Hippocampal formation (tissue), 2 donors: ENCODE results near the gene PLEKHA1.

Source experiments
- DNase-seq, 2 donors: peaks; one replicate each; lab custom pipeline; 2025; lab: John Stamatoyannopoulos, UW

The PLEKHA1 gene

GRCh38 chr10:122421054-122421625, 46.6 kb downstream of the PLEKHA1 start:
- no peak for DNase-seq

GRCh38 chr10:122421742-122422141, 47.2 kb downstream of the PLEKHA1 start:
- DNase-seq: no peak

GRCh38 chr10:122422266-122422989, 47.9 kb downstream of the PLEKHA1 start:
- DNase-seq: no peak

GRCh38 chr10:122424059-122424458, 49.6 kb downstream of the PLEKHA1 start:
- no peak for DNase-seq

DNA sequence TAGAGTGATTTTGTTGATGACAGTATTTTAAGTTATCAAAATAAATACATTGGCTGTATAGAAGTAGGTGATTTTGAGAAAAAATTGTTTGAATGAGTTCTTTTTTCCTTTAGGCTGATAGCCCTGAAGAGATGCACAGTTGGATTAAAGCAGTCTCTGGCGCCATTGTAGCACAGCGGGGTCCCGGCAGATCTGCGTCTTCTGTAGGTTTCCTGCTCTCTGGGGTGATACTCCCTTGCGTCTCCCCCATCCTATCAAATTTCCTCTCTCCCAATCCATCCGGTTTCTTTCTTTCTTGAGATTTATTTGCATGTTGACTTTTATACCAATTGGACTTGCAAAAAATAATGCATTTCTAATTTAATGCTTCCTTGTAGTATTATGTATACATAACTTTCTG, 52.3 kb downstream of the PLEKHA1 start:
- DNase-seq: no peak

- DNase-seq: no peak
Observed at GRCh38 chr10:122427280-122427679, 52.8 kb downstream of the PLEKHA1 start.

- peak in 1 of 2 donors; percentile 55 for DNase-seq
Observed at GRCh38 chr10:122435212-122435827, 60.8 kb downstream of the PLEKHA1 start.

DNA sequence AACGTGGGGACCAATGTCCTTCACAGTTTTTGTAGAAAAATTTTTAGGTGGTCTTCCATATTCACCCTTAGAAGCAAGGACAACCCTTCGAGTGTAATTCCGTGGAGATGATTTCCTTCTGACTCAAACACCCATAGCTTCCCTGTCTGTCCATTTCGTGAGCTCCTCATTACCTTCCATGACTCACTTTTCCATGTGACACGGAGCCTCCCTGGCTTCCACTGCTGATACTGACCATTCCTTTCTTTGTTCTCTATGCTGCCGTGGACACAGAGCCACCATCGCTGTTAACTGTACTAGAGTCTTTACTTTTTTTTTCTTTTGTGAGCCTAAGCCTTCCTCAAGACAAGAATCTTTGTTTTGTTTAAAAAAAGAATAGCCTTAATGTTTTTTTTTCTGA, 67.5 kb downstream of the PLEKHA1 start:
- DNase-seq: no peak

- no peak for DNase-seq
Observed at GRCh38 chr10:122445469-122445868, 71.0 kb downstream of the PLEKHA1 start.

DNA sequence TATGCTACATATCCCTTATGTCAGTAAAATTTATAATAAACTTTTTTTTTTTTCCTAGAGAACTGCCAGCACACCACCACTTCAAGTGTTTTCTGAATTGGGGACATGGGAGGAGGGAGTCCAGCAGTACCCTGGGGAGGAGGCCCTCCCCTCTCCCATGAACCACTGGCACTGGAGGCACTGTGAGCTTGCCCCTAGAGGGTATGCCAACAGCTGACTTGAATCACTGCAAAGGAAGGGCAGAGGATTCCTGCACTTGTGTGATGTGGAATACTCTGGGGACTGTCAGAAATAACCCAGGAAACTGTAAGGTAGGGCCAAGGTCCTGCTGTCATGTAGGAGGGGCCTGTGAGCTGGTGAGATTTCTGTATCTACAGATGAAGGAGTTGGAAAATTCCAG, 71.4 kb downstream of the PLEKHA1 start:
- DNase-seq: no peak

DNA sequence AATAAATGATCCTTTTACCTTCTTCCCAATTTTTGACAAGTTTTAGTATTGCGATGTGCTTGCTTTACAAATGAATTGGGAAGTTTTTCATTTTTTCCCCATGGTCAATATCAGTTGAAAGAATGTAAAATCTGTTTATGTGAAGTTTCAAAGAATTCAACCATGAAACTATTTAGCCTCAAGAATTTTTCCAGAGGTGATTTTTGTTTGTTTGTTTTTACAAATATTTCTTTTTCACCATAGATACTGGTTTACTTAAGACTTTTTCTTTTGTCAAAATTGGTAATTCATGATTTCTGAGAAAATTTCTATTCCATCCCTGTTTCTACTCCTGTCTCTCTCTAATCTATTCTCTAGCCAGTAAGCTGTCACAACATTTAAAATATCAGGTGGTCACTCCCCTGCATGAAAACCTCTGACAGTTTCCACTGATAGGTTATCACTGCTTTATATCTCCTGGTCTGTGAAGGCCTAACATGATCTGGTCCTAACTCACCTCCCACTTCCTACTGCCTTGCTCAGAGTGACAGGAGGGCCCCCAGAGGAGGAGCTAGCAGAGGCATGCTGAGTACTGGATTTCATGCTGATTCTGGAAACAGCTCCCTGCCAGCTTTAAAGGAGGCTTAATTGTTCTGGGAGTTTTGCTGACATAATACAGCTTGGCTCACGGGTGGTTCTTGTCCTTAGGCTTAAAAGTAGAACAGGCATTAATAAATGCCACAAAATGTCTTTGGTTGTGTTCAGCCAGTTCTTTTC, 72.3 kb downstream of the PLEKHA1 start:
- DNase-seq: no peak

GRCh38 chr10:122448600-122448999, 74.1 kb downstream of the PLEKHA1 start:
- no peak for DNase-seq

DNA sequence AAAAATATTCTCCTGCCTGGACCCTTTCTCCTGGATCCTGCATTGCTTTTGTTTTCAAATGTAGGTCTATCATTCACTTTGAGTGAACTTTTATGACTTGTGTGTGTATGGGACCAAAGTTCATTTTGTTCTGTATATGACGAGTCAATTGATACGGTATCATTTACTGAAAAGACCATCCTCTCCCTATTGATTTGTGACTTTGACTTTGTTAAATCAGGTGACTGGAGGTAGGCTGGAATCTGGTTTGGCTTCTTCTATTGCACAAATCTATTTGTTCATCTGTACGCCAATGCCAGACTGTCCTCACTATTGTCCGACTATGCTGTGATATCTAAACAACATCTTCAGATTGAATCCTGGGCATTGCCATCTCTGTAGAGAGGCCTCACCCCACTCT, 74.6 kb downstream of the PLEKHA1 start:
- no peak for DNase-seq

- DNase-seq: no peak
Observed at GRCh38 chr10:122450353-122450990, 76.0 kb downstream of the PLEKHA1 start.

DNA sequence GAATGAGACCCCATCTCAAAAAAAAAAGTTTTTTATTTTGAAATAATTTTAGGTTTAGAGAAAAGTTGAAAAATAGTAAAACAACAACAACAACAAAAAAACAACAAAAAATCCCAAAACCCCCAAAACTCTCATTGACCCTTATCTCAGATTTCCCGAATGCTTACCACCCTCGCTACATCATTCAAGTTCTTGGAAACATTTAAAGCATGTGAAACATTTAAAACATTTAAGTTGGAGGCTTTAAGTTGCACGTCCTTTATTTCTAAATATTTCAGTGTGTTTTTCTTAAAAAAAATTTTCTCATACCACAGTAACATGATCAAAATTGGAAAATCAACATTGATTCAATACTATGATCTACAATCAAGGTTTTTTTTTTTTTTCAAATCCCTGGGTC, 79.6 kb downstream of the PLEKHA1 start:
- no peak for DNase-seq

DNA sequence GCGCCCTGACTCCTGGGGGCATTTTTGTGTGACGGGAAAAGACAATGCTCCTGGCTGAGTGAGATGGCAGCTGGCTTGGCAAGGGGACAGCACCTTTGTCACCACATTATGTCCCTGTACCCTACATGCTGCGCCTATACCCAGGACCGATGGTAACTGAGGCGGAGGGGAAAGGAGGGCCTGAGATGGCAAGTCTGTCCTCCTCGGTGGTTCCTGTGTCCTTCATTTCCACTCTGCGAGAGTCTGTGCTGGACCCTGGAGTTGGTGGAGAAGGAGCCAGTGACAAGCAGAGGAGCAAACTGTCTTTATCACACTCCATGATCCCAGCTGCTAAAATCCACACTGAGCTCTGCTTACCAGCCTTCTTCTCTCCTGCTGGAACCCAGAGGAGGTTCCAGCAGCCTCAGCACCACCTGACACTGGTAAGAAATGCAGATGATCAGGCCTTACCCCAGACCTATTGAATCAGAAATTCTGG, 80.1 kb downstream of the PLEKHA1 start, which contains the start of gene ARMS2:
Gene ARMS2 (plus strand): TSS at position 51 of the 478 bp plus-strand sequence. CDS start 75 bp downstream, at position 126.
- no peak for DNase-seq

DNA sequence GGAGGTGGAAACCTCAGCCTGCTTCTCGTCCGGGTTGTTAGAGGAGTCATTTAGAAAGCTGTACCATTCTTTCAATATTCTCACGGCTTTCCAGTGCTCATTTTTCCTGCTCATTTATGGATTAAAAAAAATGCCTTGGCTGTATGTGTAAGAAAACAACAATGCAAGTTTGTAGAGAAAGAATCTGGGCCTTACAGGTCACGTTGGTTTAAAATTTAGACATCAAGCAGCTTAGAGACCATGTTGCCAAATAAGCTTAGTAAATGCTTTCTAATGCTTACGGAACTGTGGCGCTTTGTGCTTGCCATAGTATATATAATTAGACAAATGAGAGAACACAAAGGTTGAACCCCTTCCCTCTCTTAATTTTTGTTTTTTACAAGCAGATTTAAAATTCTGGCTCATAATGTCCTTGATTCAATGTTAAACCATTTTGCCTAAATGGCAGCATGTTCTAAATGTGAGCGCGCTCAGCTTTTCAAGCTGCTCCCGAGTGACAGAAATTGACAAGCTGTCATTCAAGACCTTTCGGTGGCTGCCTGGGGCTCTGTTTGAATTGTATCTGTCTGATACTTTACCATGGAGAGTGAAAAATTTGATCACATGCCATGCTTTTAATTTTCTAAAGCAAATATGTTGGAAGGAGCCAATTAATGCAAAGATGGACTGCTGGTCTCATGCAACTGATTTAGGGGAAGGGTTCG, 81.0 kb downstream of the PLEKHA1 start:
- no peak for DNase-seq

GRCh38 chr10:122457934-122458333, 83.4 kb downstream of the PLEKHA1 start:
- peak in 1 of 2 donors; percentile 74 for DNase-seq

DNA sequence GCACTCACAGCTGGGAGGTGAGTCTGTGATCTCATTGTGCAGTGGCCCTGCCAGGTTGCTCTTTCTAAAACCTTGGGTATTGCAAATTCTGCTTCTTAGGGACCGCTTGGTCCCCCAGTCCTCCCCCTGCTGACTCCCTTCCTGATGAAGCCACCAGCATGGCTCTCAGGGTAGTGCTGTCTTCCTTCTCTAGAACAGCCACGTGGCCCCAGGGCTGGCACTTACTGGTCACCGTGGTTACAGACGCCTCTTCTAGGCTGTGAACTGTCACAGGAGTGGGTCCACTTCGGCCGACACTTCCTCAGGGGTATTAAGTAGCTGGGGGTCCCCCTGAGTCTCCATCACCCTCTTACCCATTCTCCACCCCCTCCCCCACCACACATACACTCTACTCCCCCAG, 84.2 kb downstream of the PLEKHA1 start:
- peak; percentile 22 to 41 for DNase-seq

DNA sequence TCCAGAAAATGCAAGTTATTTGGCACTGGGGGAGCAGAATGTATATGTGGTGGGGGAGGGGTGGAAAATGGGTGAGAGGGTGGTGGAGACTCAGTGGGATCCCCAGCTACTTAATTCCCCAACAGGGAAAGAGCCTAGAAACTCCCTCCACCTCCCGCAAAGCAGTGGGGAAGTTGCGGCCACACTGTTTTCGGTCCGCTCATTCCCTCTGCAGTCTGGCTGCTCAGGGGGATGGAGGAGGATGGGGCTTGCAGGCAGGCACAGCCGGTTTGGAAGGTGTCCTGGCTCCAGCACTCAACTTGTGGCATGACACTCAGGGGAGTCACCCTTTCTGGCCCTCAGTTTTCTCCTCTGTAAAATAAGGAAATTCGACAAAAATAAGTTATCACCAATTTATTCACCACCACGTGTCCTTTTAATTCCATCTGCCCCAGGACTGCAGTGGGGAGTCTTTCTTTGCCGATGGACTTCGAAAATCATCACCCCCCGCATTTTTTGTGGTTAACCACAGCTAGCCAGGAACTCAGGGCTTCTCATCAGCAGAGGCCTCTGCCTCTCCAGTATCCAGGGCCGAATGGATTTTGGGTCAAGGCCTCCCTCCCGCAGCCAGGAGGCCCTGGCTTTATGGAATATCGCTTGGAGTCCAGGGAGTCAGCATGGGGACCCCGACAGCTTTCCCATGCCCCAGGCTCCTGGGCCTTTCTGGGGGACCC, 85.2 kb downstream of the PLEKHA1 start:
- DNase-seq: no peak

GRCh38 chr10:122460891-122461293, 86.4 kb downstream of the PLEKHA1 start:
- DNase-seq: no peak
